ENCODE results near the gene TMEM205.

GRCh38 chr19:11323601-11324078 lies 22.4 kb downstream of the TMEM205 start:
- TF ChIP-seq EZH2 (IDR thresholded peaks at IDR 0.05; ENCODE audit: insufficient read depth, poor library complexity, severe bottlenecking), result no peak
- TF ChIP-seq EZH2phosphoT487 (IDR thresholded peaks at IDR 0.05; ENCODE audit: insufficient read depth, low read depth), result no peak
